NCI-H1694 treated with DMSO at 0.1 percent for 48 hours (cell line): Measurements from ENCODE around the gene ARHGEF7.

Experiments
- DNase-seq: peaks from one replicate; lab custom pipeline; 2025; lab: John Stamatoyannopoulos, UW

The ARHGEF7 gene

DNA sequence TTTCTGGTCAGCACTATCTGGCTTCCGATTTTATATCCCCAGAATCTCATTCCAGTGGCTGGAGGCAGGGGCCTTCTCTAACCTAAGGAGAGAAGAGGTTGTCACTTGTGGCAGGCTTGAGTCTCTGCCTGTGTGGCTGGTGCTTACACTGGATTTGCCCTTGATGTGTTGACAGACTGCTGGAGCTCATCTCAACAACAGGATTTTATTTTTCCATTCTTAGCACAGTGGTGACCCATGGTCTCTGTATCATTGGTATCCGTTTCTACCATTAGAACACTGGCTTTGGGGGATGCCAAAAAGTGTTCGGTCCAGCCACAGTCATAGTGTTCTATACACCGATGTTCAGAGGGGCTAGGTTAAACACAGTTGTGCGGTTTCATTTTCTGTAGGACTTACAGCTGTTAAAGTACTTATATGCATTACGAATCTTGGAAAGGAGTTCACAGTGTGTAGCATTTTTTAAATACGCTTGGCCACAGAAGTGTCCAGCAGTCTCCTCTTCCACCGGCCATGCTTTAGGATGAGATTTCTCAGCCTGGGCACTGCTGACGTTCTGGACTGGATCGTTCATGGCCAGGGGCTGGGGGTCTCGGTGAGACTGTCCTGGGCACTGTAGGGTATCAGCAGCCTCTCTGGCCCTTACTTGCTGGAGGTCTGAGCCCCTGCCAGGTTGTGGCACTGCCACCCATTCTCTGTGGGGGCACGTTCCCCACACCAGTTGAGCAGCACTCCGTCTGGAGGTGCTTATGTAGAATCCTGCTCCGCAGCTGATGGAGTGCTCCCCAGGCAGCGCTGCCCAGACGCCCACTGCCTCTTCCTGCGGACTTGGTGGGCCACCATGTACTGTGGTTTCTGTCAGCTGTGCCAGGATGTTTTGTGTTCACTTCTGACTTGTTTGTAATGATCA, 163.9 kb downstream of the ARHGEF7 start:
- DNase-seq = no peak

DNA sequence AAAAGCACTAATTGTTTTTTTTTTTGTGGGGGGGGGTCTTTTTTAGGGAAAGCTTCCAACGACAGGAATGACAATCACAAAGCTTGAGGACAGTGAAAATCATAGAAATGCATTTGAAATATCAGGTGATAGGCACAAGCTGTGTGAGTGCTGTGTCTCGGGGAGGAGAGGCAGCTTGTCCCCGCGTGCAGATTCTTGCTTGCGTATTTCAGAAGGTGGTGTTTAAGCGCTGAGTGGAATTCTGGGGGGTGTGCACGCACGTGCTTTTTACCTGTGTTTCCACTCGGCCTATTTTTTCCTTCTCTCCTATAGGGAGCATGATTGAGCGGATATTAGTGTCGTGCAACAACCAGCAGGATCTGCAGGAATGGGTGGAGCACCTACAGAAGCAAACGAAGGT, 165.1 kb downstream of the ARHGEF7 start:
- no peak for DNase-seq

DNA sequence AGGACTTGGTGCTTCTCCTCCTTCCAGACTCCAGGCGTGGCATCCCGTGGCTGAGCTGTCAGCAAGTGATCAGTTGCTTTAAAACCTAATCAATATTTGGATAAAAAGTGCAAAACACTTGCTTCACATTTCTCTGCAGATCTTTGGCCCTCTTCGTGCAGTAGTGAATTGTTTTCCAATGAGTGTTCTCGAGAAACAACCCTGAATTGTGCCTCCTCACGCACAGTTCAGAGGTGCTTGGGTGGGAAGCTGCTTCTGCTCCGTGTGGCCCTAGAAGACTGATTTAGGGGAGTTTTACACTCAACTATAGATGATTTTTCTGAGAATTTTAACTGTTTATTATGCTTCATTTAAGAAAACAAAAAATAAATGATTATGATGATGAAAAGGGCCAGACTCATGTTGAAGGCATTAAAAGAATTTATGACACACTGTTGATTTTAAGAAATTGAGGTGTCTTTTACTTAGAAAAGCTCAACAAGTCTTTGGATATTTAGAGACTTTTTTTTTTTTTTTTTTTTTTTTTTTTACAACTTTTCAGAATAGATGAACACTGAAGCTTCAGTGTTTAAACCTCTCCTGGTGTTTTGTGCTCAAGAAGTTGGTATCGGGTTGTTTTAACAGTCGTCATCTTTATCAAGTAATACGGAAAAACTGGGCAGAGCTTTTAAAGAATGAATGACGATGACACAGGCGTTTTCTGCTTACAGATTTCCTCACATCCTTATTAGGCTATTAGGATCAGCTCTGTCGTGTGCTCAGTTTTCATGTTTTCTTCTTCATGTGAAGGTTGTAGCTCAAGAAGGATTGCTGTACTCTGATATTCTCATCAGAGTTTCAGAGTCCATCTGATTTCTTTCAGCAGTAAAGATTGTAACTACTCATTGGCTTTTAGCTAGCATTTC, 165.8 kb downstream of the ARHGEF7 start:
- no peak for DNase-seq

DNA sequence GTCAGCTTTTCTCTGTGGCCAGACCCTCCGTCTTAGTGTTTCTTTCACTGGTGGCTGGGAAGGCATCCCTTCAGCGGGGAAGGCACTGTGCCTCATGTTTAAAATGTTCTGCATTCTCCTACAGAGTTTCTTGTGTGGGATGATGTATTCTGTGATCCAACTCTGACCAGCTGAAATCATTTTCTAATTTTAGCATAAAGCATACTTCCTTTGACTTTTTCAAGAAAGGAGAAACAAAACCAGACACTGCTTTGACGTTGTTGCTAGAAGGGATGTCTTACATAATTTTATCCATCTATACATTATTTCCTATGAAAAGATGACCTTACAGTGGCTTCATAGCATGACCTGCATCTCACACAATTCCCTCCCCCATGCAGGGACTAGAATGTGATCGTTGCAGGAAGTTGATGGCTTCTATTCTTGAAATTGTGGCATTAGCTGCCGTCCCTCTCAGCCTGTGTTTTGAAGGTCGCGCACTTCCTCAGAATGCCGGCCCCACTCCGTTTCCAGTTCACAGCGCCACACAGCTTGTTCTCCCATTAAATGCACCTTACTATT, 166.7 kb downstream of the ARHGEF7 start:
- no peak for DNase-seq

DNA sequence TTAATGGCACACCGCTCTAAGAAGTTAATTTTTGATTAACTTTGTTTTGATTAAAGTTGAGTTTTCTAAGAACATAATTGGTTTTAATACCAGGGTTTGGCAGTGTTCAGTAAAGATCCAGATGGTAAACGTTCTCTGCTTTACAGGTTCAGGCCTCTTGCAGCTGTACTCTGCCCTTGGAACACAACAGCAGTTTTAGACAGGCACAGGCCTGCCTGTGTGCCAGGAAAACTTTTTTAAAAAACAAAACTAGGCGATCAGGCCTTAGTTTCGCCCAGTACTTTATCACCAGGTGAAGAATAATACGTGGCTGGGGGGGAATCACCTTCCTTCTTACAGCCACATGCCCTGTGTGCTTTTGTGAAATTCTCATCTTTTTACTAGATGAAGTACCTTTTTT, 167.3 kb downstream of the ARHGEF7 start:
- peak; percentile 86 for DNase-seq

DNA sequence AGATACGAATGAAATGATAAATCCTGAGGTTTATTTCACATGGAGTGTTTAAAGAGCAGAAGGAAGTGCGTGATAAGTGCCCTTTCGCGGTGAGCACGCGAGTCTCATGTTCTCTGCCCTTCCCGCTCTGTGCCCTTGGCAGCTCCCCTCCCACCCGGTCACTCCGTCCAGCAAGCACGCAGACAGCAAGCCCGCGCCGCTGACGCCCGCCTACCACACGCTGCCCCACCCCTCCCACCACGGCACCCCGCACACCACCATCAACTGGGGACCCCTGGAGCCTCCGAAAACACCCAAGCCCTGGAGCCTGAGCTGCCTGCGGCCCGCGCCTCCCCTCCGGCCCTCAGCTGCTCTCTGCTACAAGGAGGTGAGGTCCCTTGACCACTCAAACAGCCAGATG, 167.9 kb downstream of the ARHGEF7 start:
- DNase-seq = no peak

DNA sequence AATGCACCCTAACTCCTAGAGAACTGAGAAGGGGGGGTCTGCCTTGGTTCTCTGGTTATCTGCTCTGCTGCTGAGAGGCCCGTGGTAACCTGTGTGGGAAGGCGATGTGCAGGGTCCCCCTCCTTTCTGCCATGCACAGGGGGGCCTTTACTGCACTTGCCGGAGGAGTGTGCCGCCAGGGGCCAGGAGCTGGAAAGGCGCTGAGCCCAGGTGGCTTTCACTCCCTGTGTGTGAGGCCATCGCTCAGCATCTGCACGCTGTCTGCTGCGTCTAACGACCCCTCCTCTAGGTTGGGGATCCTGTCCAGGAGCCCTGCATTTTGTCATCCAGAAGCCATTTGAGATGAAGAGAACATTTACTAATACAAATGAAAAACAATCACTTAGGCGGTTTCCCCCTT, 168.3 kb downstream of the ARHGEF7 start:
- DNase-seq = no peak

DNA sequence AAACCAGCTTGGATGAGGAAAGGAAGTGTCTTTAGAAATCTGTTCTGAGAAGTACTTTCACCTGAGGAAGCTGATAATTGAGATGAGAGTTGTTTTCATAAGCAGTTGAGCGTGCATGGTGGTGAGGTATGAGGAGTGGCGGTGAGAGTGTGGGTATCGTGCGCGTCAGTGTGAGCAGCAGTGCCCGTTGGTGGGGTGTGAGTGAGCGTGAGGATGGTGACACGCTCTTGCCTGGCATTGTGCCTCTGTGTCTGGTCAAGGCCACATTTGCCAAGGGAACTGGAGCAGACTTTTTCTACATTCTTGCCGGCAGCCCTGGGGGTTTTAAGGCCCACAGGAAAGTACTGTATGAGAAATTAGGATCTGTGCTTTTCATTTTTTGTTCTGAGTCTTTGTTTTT, 168.9 kb downstream of the ARHGEF7 start:
- no peak for DNase-seq

DNA sequence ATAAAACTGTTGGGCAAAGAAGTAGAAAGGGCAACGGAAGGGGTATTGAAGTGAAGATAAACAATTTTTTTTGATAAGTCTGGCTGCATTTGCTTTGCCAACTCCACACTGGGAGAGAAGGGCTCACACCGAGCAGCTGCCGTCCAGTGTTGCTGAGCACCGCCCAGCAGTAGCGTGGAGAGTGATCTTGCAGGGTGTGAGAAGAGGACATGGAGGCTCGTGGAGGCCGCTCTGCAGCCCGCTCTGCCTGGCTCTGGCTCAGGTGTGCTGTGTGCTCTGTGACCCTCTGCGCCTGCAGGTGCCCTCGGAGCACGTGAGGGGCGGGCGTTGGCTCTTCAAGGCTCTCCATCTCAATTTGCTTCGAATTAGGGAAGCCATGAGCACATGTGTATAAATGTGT, 169.5 kb downstream of the ARHGEF7 start:
- no peak for DNase-seq

DNA sequence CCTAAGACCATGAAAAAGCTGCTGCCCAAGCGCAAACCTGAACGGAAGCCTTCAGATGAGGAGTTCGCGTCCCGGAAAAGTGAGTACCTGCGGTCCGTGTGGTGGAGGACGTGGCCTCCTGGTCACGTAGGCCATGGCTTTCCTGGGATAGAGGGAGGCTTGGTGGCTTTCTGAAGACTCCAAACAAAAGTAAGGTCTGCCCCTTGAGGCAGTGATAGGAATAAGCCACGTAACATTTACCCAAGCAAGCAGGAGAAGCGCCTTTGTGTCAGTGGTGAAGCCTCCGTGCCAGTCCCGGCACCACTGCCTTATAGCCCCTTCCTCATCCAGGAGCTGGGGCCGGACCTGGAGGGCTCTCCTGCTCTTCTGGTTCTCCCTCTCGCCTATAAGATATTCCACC, 171.1 kb downstream of the ARHGEF7 start:
- no peak for DNase-seq

DNA sequence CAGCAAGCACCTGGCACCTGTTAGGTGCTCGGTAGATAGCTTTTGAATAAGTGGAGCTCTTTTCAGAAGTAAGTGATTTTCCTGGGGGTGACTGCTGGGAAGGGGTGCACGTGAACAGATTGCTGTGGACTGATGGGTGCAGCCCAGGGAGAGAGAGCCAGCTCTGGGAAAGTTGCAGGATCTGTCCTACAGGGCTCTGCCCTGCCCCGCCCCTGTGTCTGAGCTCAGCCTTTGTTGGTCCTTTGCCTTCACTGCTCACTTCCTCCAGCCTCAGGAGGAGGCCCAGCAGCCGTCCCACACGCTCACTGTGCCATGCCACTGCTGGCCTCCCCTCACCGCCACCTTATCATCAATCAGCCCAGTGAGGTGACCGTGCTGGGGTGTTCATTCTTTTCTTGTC, 171.6 kb downstream of the ARHGEF7 start:
- no peak for DNase-seq

DNA sequence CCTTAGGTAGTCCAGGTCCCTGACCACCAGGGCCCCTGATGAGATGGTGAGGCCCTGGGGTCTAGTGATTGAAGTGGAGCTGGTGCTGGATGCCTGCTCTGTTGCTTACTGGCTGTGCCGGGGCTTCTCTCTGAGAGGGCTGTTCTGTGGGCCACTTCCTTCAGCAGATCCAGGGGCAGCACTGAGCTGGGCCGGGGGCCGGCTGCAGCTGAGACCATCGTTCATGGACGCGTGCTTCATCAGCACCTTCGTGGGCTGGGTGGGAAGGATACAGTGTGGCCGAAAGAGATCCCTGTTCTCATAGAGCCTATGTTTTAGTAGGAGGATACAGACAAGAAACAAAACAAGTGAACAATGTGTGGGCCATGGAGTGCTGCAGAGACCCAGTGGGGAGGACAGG, 172.1 kb downstream of the ARHGEF7 start:
- no peak for DNase-seq

DNA sequence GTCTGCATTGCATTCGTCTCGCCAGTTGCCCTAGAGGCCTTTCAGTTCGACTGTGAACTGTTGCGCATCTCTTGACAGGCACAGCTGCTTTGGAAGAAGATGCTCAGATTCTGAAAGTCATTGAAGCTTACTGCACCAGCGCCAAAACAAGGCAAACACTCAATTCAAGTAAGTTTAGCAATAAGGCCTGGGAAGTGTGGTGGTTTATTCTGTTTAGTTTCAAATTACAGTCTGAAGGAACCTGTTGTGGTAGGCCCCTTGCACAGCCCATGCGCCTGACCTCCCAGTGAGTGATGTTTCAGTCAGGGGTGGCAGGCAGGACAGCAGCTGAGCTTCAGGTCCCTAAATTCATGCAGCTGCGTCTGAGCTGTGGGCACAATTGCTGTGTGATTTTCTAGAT, 173.2 kb downstream of the ARHGEF7 start:
- DNase-seq = no peak

DNA sequence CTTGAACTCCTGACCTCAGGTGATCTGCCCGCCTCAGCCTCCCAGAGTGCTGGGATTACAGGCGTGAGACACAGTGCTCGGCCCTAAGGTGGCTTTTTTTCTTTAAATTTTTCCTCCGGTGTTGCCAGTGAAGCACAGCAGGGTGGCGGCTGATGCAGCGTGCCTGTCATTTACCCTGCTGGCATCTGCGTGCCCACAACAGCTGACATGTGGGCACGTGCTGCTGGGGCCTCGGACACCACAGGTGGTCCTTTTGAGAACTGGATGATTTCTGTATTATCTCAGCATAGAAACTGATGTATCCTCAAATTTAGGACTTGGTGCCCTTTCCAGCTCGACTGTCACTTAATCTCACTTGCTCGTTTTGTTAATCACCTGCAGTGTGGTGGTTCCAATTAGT, 174.1 kb downstream of the ARHGEF7 start:
- no peak for DNase-seq

DNA sequence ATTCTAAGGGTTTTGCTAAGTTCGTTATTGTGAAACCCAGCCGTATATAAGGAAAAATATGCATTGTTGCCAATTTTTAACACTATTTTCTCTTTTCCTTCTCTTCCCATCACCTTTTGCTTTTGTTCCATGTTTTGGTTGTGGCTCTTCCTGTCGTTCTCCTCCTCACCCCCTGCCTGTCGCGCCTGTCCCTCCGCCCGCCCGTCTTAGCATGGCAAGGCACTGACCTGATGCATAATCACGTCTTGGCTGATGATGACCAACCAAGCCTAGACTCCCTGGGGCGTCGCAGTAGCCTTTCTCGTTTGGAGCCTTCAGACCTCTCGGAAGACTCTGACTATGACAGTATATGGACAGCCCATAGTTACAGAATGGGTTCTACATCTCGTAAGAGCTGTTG, 176.8 kb downstream of the ARHGEF7 start:
- DNase-seq = no peak

DNA sequence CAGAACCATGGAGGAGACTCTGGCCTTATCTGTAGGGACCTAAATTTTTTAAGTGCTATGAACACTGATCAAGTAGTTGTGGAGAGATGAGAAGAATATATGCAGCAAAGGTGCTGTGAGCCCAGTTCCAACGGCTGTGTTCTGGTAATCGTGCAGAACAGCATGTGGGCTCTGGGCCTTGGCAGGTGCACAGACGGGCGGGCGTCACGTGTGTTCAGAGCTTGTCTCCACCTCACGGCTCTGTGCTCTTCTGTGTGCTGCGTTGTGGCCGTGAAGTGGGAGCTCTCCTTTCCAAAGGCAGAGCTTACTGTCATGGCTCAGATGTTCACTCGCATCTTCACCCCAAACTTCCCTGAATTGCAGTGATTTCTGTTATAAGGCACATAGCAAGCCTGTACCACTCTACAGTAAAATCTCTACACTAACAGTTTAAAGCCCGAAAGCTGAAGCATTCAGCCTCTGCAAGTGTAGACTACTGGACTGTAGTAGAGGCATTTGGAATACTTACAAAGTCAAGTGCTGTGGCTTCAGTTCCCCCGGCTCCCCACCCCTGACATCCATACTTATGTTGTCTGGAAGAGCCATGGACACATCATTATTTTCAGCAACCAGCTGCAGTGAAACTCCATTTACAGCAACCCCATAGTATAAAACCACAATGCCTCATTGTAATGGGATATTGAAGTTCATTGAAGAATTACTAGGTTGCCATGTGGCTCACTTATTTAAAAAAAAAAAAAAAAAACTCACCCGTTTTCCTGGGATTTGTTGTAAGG, 177.8 kb downstream of the ARHGEF7 start:
- no peak for DNase-seq

DNA sequence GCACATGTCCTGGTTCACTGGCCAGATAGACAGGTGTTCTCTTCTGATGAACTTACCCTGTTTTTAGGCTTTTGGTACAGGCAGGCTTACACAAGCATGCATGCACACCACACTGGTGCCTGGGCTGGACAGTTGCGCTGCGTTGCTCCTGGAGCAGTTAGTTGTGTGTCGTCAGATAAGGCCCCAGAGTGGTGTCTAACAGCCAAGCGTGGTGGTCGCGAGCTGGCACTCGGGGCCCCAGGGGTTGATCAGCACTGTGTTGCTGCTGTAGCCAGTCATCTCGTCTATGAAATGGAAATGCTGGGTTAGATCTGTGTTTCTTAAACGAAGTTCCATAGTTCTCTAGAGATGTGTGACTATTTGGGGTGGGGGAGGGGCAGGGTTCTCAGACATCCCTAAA, 180.8 kb downstream of the ARHGEF7 start:
- DNase-seq = no peak

DNA sequence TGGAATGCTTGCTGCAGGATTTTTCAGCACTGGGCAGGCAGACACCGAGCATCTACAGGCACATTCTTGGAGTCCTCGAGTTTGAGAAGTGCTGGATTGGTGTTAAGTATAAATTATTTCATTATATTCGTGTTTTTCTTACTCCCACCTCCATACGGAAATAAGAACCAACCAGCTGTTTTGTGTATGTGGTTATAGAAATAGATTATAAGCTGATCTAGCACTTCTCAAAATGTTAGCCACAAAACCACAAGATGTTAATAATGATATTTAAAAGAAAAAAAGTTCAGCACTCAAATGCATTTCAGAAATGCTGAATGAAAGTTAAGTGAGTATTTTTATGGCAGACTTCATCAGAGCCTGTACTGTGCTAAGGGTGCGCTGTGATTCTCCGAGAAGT, 181.3 kb downstream of the ARHGEF7 start:
- no peak for DNase-seq

DNA sequence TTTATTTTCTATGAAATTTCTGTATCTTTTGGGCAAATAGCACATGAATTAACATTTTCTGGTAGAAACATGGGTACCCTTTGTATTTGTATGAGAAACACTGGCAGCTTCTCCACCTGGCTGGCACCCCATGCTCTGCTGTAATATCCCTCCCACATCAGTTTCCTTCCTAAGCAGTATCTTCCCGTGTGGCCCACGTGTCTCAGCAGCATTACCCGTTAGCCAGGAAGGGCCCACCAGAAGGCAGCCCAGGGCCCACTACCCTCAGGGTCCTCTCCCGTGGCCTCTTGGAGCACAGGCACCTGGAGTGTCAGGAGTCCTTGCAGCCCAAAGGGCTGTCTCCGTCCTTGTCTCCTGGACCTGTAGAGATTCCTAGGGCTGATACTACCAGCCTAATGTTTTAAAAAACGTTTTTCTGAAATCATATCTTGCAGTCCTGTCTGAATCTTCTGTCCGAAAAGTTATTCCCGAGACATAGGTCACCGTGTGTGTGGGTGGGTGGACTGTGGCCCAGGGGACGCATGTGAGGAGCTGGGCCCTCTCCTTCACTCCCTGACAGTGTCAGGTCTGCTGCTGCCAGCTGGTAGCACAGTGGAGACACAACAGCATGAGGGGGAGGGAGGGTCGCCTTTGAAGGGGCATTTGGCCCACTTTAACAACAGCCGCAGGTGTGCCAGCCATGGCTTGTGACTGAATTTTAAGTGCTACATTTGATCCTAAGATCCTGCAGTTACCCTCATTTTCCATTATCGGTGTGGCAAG, 183.3 kb downstream of the ARHGEF7 start:
- no peak for DNase-seq

DNA sequence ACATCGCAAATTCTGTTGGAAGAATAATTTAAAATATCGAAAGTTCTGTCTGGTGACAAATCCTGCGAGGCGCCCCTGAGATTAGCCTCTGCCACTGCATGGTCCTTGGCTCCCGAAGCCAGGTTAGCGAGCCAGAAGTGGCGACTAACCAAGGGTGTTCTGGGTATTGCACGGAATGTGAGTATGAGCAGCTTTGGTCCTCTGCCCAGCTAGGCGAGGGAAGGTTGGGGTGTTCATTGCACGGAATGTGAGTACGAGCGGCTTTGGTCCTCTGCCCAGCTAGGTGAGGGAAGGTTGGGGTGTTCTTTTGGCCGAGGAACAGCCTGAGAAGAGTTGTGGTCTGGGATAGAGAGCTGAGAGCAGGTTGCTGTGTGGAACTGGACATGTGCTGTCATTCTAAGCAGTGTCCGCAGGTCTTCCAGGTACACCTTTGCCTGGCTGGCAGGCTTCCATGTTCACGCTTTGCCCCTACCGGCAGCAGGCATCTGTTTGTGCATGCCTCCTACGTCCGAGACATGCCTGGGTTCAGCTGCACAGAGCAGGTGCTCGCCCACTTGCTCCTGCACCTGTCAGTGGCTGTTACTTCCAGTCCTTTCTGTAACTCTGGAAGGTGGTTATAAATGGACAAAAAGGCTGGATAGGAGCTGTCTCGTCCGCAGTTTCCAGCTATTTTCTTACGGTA, 187.1 kb downstream of the ARHGEF7 start:
- DNase-seq = no peak

DNA sequence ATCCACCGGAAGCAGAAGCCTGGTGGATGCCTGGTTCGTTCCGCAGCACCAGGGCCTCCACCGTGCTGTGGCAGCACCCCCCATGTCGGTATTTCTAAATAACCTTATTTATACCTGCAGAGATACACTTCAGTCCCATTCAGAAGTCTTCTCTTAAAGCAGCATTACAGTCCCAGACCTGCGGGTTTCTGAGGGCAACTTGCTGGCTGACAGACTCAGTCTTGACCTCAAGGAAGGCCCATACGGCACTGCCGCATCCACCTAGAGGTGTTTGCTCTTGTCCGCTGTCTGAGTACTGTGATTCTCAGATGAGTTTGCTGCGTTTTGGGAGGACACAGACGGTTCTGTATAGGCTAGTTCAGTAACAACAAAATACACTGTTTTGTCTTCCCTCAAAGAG, 188.4 kb downstream of the ARHGEF7 start:
- DNase-seq = no peak
